ENCODE results near the gene ADAP1. TPM values are rescaled to one million over a fixed set of nuclear protein-coding genes. Genes with fewer than 3 reads are reported as not detected.
"Not testable (repeated sequence)": the region's sequence is repeated elsewhere in the genome, so short reads cannot be mapped to it uniquely, and the experiment has no call there.

ADAP1 gene
- total RNA-seq, 1 experiment from 2014 or later, result 16.4 TPM

DNA sequence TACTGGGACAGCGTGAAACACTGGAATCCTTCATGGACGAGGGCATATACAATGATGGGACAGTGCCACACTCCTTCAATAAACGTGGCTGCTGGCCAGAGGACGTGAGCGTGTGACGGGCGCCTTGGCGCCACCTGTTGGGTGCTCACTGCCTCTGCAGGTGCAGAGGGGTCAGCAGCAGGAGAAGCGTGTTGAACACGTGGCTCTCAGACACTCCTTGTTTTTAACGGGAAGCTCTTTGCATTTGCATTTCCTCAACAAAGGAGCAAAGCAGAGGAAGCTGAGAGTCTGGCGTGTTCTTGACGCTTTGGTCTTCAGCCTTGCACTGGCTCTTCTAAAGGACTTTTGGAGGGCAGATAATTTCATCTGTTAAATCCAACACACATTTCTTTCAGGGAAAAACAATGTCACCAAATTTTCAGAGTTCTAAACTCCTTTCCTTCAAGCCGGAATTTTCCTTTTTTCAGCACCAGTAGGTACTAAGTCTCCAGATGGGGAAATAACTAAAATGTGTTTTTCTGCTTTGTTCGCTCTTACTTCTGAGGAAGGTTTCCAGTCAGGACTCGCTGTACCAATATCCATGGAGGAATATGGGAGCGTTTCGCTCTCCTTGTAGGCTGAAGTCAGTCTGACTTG lies 81.0 kb downstream of the ADAP1 start:
- TF ChIP-seq EZH2 (IDR thresholded peaks at IDR 0.05; ENCODE audit: borderline replicate concordance, low read depth, low read length, poor library complexity, severe bottlenecking), result no peak
- TF ChIP-seq CTCF (conservative IDR thresholded peaks at IDR 0.05; ENCODE audit: low read depth, low read length), result peak; percentile 98
- Histone ChIP-seq H3K4me3 (ENCODE audit: low read depth, low read length, poor library complexity, severe bottlenecking) (no peak overlapping the region), H3K36me3 (ENCODE audit: insufficient read depth, low read length, poor library complexity, severe bottlenecking) (peaks cover 38% of the 10 kb centered on the region), H3K27ac (ENCODE audit: low read depth, low read length, poor library complexity, severe bottlenecking) (peak overlapping the region; percentile 44), H3K27me3 (replicated peaks; ENCODE audit: insufficient read depth, low read depth, low read length, poor library complexity) (no peaks in the 10 kb centered on the region), H3K9me3 (ENCODE audit: low read depth, low read length, poor library complexity, severe bottlenecking) (no peaks in the 10 kb centered on the region), H3K4me1 (ENCODE audit: insufficient read depth, low read length, poor library complexity, severe bottlenecking) (peaks cover 11% of the 10 kb centered on the region)
- intact Hi-C loops (cut with micrococcal nuclease; ENCODE audit: unreplicated experiment), result loop anchor here (1.0 to 5.0 kb wide), 3 partner anchors 51 to 551 kb away; no protein-coding TSS in a partner anchor
- POLR2A ChIA-PET (ENCODE audit: low non-redundant PET), result interaction anchor here (0.7 kb wide), 1 partner anchor 416 kb away, joined by 3 read pairs; no protein-coding TSS in a partner anchor
- no TSS peak for BruUV-seq (replicated peaks)
- CTCF ChIA-PET, result interaction anchor here (0.7 to 1.6 kb wide), 5 partner anchors 52 to 91 kb away, joined by 3 to 10 read pairs (median 3); no protein-coding TSS in a partner anchor
- peak; percentile 92 for DNase-seq (ENCODE audit: low spot score)

DNA sequence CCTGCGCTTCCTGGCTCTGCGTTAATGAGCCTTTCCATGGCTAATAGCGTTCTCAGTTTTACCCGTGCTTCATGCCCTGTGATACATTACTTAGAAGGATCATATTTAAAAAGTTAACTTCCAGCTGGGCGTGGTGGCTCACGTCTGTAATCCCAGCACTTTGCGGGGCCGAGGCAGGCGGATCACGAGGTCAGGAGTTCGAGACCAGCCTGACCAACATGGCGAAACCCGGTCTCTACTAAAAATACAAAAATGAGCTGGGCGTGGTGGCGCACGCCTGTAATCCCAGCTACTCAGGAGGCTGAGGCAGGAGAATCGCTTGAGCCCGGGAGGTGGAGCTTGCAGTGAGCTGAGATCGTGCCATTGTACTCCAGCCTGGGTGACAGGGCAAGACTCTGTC lies 81.8 kb downstream of the ADAP1 start:
- peaks cover 11% of the 10 kb centered on the region for H3K4me1 ChIP-seq (ENCODE audit: insufficient read depth, low read length, poor library complexity, severe bottlenecking)
- not testable (repeated sequence) for H3K27ac ChIP-seq (ENCODE audit: low read depth, low read length, poor library complexity, severe bottlenecking); BruUV-seq (replicated peaks); H3K9me3 ChIP-seq (ENCODE audit: low read depth, low read length, poor library complexity, severe bottlenecking); DNase-seq (ENCODE audit: low spot score); H3K27me3 ChIP-seq (replicated peaks; ENCODE audit: insufficient read depth, low read depth, low read length, poor library complexity); H3K4me3 ChIP-seq (ENCODE audit: low read depth, low read length, poor library complexity, severe bottlenecking)
- intact Hi-C loops (cut with micrococcal nuclease; ENCODE audit: unreplicated experiment), result loop anchor here (1.0 to 5.0 kb wide), 3 partner anchors 50 to 550 kb away; no protein-coding TSS in a partner anchor
- H3K36me3 ChIP-seq (ENCODE audit: insufficient read depth, low read length, poor library complexity, severe bottlenecking), result peaks cover 43% of the 10 kb centered on the region
- ChIA-PET POLR2A (ENCODE audit: low non-redundant PET) (interaction anchor here (0.7 kb wide), 1 partner anchor 417 kb away, joined by 3 read pairs; no protein-coding TSS in a partner anchor), CTCF (interaction anchor here (1.0 to 1.6 kb wide), 4 partner anchors 51 to 92 kb away, joined by 3 to 10 read pairs (median 3); no protein-coding TSS in a partner anchor)

DNA sequence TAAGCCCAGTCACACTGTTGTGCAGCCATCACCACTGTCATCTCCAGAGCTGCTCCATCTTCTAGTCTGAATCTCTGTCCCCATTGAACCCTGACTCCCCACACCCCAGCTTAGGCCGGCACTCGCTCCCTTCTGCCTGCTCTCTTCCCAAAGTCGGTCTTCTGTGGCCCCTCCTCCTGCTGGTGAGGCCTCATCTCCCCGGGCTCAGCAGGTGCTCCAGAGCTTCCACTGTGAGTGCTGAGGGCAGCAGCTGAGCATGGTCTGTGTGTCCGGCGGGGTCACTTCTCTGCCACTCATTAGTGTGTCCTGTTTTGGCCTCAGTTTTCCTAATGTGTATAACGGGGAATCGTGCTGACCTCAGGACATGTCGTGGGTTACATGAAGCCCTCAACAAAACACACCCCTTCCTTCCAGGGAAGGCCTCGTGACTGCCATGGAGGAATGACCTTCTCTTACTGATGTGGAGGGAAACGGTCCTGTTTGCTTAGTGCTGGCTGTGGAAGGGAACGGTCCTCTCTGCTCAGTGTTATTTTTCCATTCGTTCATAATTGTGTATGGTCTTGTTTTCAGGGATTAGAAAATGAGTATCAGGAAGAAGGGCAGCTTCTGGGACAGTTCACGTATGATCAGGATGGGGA lies 82.5 kb downstream of the ADAP1 start:
- H3K27ac ChIP-seq (ENCODE audit: low read depth, low read length, poor library complexity, severe bottlenecking), result no peak overlapping the region
- POLR2A ChIA-PET (ENCODE audit: low non-redundant PET), result interaction anchor here (0.6 kb wide), 1 partner anchor 343 kb away, joined by 4 read pairs; no protein-coding TSS in a partner anchor
- no TSS peak for BruUV-seq (replicated peaks)
- H3K4me1 ChIP-seq (ENCODE audit: insufficient read depth, low read length, poor library complexity, severe bottlenecking), result peaks cover 11% of the 10 kb centered on the region
- intact Hi-C loops (cut with micrococcal nuclease; ENCODE audit: unreplicated experiment), result loop anchor here (2.0 to 5.0 kb wide), 2 partner anchors 50 to 549 kb away; no protein-coding TSS in a partner anchor
- H3K36me3 ChIP-seq (ENCODE audit: insufficient read depth, low read length, poor library complexity, severe bottlenecking), result peaks cover 50% of the 10 kb centered on the region
- no peak overlapping the region for H3K4me3 ChIP-seq (ENCODE audit: low read depth, low read length, poor library complexity, severe bottlenecking)
- TF ChIP-seq EZH2 (IDR thresholded peaks at IDR 0.05; ENCODE audit: borderline replicate concordance, low read depth, low read length, poor library complexity, severe bottlenecking), result no peak
- no peak for TF ChIP-seq CTCF (conservative IDR thresholded peaks at IDR 0.05; ENCODE audit: low read depth, low read length)
- H3K27me3 ChIP-seq (replicated peaks; ENCODE audit: insufficient read depth, low read depth, low read length, poor library complexity), result no peaks in the 10 kb centered on the region
- CTCF ChIA-PET, result interaction anchor here (1.6 kb wide), 1 partner anchor 85 kb away, joined by 10 read pairs; no protein-coding TSS in a partner anchor
- DNase-seq (ENCODE audit: low spot score), result no peak
- H3K9me3 ChIP-seq (ENCODE audit: low read depth, low read length, poor library complexity, severe bottlenecking), result no peaks in the 10 kb centered on the region

Data from A673 (cell line).